GM10266 (cell line): ENCODE results near the gene IMMT.

Experiments
- DNase-seq: peaks from one replicate; pipeline ENCODE4 v3.0.0; 2012; ENCODE audit errors: extremely low spot score
- TF ChIP-seq, protein P1 (sequence below): IDR thresholded peaks from 2 replicates; pipeline ENCODE4 v1.5.1; 2012; ENCODE audit warnings: mild to moderate bottlenecking, low read depth; ENCODE audit not compliant: control insufficient read depth, insufficient read depth; ENCODE audit errors: missing control alignments

IMMT gene

DNA sequence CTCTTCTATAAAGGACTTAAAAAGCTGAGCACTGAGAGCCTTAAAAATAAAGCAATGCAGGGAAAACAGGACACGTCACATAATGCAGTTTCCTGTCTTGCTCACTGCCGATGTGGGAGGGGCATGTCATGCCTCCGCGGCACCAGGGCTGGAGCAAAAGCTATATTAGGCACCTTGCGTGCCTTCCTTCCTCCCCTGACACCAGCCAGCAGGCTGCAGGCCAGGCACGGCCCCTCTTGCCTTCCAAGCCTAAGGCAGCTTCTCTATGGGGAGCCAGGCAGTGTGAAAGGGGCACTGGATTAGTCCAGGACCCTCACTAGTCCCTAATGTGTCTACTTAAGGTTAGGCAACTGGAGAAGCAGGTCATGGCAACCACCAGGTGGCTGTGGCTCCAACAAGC, 30.3 kb upstream of the IMMT start:
- peak; percentile 79 for DNase-seq
- TF ChIP-seq, protein P1, sequence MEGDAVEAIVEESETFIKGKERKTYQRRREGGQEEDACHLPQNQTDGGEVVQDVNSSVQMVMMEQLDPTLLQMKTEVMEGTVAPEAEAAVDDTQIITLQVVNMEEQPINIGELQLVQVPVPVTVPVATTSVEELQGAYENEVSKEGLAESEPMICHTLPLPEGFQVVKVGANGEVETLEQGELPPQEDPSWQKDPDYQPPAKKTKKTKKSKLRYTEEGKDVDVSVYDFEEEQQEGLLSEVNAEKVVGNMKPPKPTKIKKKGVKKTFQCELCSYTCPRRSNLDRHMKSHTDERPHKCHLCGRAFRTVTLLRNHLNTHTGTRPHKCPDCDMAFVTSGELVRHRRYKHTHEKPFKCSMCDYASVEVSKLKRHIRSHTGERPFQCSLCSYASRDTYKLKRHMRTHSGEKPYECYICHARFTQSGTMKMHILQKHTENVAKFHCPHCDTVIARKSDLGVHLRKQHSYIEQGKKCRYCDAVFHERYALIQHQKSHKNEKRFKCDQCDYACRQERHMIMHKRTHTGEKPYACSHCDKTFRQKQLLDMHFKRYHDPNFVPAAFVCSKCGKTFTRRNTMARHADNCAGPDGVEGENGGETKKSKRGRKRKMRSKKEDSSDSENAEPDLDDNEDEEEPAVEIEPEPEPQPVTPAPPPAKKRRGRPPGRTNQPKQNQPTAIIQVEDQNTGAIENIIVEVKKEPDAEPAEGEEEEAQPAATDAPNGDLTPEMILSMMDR = no peak

DNA sequence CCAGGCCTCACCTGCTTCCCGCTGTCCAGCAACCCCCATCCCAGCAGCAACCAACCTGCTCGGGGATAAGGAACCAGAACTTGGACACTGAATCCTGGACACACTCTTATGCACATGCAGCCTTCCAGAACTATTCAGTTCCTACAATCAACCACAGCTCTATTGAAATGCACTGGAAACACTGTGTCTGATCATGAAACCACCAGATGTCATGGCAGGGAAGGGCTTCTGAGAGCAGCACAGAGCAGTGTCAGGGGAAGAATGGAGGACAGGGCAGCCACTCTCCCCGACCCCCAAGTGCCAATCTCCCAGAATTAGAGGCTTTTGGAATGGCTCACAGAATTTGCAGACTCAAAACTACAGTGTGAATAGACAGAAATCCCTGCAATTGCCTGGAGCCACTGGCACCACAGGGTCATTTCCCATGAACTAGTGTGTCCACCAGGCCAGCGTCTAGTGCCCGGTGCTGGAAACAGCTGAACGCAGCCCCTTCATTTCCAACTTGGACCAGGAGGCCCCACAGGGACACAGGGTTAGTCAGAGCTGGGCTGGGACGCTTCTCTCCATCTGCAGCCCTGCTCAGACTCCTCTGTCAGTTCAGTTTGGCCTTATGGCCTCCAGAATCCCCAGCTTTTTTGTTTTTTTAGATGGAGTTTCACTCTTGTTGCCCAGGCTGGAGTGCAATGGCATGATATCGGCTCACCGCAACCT, 29.5 kb upstream of the IMMT start:
- TF ChIP-seq, protein P1 = peak; percentile 43
- DNase-seq = peak; percentile 30

DNA sequence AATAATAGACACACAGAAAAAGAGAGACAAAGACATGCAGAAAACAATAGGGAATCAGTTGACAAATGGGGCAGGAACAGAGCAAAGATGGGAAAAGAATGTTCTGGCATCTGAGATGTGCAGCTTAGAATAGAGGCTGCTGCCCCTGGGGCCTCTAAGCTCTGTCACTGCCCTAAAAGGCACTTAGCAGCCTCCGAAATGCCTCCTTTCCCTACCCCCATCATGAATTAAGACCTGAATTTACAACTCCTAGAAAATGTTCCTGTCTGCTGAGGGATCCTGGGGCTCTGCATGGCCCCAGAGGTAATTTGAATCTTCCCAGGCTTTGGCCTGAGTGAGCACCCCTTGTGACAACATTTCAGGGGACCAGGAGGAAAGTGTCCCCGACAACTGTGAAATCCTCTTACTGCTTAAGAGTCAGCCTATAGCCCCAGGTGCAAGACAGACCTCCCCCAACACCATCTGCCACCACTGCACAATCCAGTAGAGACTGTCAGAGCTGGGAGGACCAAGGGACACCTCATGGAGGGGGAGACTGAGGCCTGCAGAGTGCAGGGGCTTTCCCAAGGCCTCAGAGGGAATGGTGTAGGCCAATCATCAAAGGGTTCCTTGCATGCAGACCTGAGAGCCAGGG, 28.8 kb upstream of the IMMT start:
- TF ChIP-seq, protein P1 = no peak
- DNase-seq = no peak

DNA sequence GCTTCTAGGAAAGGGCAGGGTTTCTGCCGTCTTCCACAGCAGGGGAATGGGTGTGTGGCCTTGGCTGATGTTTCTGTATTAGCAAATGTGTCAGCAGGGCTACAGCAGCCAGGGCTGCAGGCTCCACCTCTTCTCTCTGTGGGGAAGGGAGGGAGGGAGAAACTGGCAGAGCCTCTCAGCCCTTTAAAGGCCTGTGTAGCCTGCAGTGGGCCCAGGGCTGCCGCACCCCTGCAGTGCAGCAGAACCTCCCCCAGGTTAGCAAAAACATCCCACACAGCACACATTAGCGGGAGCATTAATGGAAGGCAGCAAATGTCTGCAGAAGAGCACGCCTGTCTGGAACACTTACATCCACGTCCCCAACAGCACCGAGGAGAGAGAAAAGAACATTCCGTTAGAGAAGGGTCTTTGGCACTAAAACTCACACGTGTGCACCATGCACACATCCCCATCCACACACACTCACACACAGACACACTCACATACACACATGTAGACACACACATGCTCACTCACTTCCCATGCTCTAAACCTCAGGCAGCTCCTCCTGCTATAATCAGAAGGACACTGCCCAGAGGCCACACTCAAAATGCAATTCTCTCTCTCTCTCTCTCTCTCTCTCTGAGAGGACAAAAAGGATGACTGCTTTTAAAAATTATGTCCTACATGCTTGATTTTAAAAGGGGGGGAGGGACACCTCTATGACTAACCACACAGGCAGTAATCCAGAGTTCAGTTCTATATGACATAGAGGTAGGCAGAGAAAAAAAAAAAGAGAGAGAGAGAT, 28.1 kb upstream of the IMMT start:
- TF ChIP-seq, protein P1 = no peak
- no peak for DNase-seq

DNA sequence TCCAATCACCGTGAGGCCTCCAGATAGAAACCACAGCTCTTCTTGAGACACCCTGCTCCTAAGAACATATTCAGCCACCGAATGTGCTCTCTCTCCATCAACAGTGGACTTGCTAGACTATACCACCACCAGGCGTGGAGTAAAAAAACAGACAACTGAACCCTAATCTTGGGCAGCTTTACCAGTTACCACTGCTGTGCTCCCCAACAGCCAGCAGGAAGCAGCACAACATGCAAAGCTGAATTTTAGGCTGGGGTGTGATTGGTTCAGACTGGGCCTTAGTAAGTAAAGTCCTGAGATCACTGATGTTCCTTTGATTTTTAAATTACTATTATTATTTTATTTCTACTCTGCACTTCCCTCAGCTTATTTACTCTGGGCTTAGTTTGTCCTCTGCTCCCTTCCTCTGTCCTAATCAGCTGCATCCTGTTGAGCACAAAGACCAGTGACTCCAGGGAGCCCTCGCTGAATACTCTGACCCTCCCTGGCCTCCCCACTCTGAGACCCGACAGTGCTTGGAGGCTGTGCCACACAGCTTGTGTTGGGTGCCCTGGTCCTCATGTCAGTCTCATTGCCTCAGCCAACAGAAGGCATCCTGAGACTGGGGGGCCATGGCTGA, 25.9 kb upstream of the IMMT start:
- TF ChIP-seq, protein P1 = peak; percentile 90
- DNase-seq = peak; percentile 63

- TF ChIP-seq, protein P1 = no peak
- no peak for DNase-seq
Measured at GRCh38 chr2:86219896-86220295, 24.6 kb upstream of the IMMT start.
